ENCODE data around the gene SDF4.

GRCh38 chr1:1242461-1243265 is 10.9 kb upstream of the SDF4 start:
- TF ChIP-seq, protein P1, sequence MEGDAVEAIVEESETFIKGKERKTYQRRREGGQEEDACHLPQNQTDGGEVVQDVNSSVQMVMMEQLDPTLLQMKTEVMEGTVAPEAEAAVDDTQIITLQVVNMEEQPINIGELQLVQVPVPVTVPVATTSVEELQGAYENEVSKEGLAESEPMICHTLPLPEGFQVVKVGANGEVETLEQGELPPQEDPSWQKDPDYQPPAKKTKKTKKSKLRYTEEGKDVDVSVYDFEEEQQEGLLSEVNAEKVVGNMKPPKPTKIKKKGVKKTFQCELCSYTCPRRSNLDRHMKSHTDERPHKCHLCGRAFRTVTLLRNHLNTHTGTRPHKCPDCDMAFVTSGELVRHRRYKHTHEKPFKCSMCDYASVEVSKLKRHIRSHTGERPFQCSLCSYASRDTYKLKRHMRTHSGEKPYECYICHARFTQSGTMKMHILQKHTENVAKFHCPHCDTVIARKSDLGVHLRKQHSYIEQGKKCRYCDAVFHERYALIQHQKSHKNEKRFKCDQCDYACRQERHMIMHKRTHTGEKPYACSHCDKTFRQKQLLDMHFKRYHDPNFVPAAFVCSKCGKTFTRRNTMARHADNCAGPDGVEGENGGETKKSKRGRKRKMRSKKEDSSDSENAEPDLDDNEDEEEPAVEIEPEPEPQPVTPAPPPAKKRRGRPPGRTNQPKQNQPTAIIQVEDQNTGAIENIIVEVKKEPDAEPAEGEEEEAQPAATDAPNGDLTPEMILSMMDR (conservative IDR thresholded peaks at IDR 0.05; ENCODE audit: low read depth, low read length), result no peak
- no peak for TF ChIP-seq EZH2 (IDR thresholded peaks at IDR 0.05; ENCODE audit: low read length, unreplicated experiment)
- no peak for TF ChIP-seq EZH2phosphoT487 (IDR thresholded peaks at IDR 0.05; ENCODE audit: borderline replicate concordance, low read length)

All from PC-3 (cell line).